Fibroblast of peridontal ligament (primary cell): ENCODE data around the gene OR52B2.
"Not testable (repeated sequence)": the region's sequence is repeated elsewhere in the genome, so short reads cannot be mapped to it uniquely, and the experiment has no call there.

Experiments used
- DNase-seq: peaks from one replicate; pipeline ENCODE4 v3.0.0-alpha.2; 2010; ENCODE audit errors: extremely low read depth

The OR52B2 gene

DNA sequence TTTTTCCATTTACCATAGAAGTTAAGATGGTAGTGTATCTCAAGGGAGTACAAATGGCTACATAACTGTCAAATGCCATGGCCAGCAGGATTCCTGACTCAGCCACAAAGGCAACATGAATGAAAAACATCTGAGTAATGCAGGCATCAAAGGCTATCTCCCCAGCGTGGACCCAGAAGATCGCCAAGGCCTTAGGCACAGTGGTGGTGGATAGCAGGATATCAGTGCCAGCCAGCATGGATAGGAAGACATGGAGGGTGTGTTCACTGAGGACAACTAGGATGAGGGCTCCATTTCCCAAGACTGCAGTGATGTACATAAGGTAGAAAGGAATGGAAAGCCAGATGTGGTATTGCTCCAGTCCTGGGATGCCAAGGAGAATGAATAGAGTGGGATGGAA lies 18.0 kb downstream of the OR52B2 start:
- DNase-seq = no peak

DNA sequence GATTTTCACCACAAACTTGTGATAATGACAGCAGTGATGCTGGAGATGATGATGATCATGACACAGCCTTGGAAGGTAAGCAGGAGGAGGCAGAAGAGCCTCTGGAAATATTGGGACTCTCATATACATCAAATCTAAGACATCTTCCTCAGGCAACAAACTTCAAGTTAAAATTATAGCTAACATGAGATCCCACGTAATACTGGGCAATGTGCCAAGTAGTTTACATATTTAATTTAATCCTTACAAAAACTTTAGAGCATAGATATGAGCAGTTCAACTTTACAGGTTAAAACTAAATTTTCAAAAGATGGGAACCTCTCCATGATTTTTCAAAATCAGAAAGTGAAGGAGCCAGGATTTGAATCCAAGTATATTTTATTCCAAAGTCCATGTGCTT lies 19.0 kb downstream of the OR52B2 start:
- DNase-seq = no peak

DNA sequence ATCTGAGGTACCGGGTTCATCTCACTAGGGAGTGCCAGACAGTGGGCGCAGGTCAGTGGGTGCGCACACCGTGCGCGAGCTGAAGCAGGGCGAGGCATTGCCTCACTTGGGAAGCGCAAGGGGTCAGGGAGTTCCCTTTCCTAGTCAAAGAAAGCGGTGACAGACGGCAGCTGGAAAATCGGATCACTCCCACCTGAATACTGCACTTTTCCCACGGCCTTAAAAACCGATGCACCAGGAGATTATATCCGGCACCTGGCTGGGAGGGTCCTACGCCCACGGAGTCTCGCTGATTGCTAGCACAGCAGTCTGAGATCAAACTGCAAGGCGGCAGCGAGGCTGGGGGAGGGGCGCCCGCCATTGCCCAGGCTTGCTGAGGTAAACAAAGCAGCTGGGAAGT lies 26.4 kb downstream of the OR52B2 start:
- not testable (repeated sequence) for DNase-seq

- no peak for DNase-seq
These were observed 27.2 kb downstream of the OR52B2 start for GRCh38 chr11:6142936-6143335.

DNA sequence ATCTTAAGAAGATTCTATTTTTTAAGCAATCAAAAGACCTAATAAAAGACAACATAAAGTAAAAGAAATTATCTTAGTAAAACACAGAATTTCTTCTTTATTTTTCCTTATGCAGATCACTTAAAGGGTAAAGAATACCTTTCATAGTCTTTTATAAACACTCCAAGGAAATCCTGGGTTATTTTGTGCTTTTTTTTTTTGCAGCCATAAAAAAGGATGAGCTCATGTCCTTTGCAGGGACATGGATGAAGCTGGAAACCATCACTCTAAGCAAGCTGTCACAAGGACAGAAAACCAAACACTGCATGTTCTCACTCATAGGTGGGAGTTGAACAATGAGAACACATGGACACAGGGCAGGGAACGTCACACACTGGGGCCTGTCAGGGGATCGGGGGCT lies 34.2 kb downstream of the OR52B2 start:
- not testable (repeated sequence) for DNase-seq

- DNase-seq = no peak
These were observed 37.7 kb downstream of the OR52B2 start for GRCh38 chr11:6132431-6132830.

DNA sequence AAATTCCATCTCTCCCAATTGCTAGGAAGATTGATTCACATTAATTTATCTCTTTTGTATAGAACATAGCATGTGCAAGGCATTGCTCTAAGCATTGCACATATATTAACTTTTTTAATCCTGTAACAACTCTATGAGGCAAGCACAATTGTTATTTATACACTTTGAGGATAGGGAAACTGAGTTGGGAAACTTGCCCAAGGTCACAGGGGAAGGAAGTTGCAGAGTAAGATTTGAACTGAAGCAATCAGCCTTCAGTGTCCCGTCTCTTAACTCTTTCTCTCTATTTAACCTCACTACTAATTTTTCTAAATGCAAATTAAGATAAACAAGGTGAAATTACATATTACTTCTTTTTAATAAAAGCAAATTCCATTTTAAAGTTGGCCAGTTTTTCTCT lies 40.5 kb downstream of the OR52B2 start:
- DNase-seq = no peak

- DNase-seq = no peak
These were observed 41.1 kb downstream of the OR52B2 start for GRCh38 chr11:6129011-6129410.

DNA sequence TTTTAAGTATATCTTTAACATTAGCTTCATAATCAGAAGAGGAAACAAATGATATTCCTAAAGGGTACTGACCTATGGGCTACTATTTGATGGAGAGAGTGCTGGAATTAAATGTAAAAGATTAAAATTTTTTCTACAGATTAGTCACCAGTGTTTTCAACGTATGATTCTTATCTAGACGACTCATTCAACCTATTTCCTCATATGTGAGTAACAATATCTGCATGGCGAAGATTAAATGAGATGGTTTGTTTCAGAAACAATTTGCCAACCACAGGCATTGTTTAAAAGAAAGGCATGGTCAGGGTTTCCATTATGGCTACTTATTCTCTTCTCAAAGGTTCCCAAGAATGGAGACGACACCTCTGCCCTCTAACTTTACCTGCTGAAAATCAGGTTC lies 42.2 kb downstream of the OR52B2 start:
- no peak for DNase-seq

GRCh38 chr11:6124245-6124644 lies 45.9 kb downstream of the OR52B2 start:
- no peak for DNase-seq
